ENCODE measurements around the gene PPFIBP2.
"Not testable (repeated sequence)": the region's sequence is repeated elsewhere in the genome, so short reads cannot be mapped to it uniquely, and the experiment has no call there.

Gene PPFIBP2

GRCh38 chr11:7638710-7639642 lies 125.2 kb downstream of the PPFIBP2 start:
- DNase-seq, result no peak

- DNase-seq, result no peak
Measured at GRCh38 chr11:7639643-7640025, 125.8 kb downstream of the PPFIBP2 start.

- no peak for DNase-seq
Measured at GRCh38 chr11:7640816-7641215, 127.0 kb downstream of the PPFIBP2 start.

- no peak for DNase-seq
Measured at GRCh38 chr11:7642747-7643146, 128.9 kb downstream of the PPFIBP2 start.

GRCh38 chr11:7643314-7643713 lies 129.5 kb downstream of the PPFIBP2 start:
- DNase-seq, result no peak

- no peak for DNase-seq
Measured at GRCh38 chr11:7645206-7645605, 131.4 kb downstream of the PPFIBP2 start.

GRCh38 chr11:7646866-7647265 lies 133.1 kb downstream of the PPFIBP2 start:
- DNase-seq, result no peak

- no peak for DNase-seq
Measured at GRCh38 chr11:7648264-7648663, 134.5 kb downstream of the PPFIBP2 start.

- no peak for DNase-seq
Measured at GRCh38 chr11:7651140-7651551, 137.3 kb downstream of the PPFIBP2 start.

GRCh38 chr11:7651700-7652099 lies 137.9 kb downstream of the PPFIBP2 start:
- DNase-seq, result no peak

- DNase-seq, result no peak
Measured at GRCh38 chr11:7654195-7654705, 140.5 kb downstream of the PPFIBP2 start.

GRCh38 chr11:7655253-7656217 lies 141.7 kb downstream of the PPFIBP2 start:
- DNase-seq, result no peak

GRCh38 chr11:7656704-7657103 lies 142.9 kb downstream of the PPFIBP2 start:
- DNase-seq, result no peak

- DNase-seq, result peak; percentile 16
Measured at GRCh38 chr11:7657306-7658025, 143.7 kb downstream of the PPFIBP2 start.

- not testable (repeated sequence) for DNase-seq
Measured at GRCh38 chr11:7663531-7663930, 149.7 kb downstream of the PPFIBP2 start.

- DNase-seq, result no peak
Measured at GRCh38 chr11:7664867-7665266, 151.1 kb downstream of the PPFIBP2 start.

- peak; percentile 77 for DNase-seq
Measured at GRCh38 chr11:7665473-7666291, 151.9 kb downstream of the PPFIBP2 start.

GRCh38 chr11:7666292-7666866 lies 152.6 kb downstream of the PPFIBP2 start:
- no peak for DNase-seq

GRCh38 chr11:7667460-7667859 lies 153.7 kb downstream of the PPFIBP2 start:
- DNase-seq, result no peak

GRCh38 chr11:7668464-7668863 lies 154.7 kb downstream of the PPFIBP2 start:
- DNase-seq, result no peak

GRCh38 chr11:7668911-7669310 lies 155.1 kb downstream of the PPFIBP2 start:
- DNase-seq, result no peak

Data from CD4-positive, alpha-beta T cell treated with Interleukin-6 for 4 hours (primary cell).